Measurements from ENCODE around the gene SEC16B.
"Not testable (repeated sequence)": the region's sequence is repeated elsewhere in the genome, so short reads cannot be mapped to it uniquely, and the experiment has no call there.

SEC16B gene

GRCh38 chr1:177969825-177970371, at the start of gene SEC16B:
TSS of gene SEC16B (minus strand) at chr1:177970058. CDS start at chr1:177967981, 2,077 bp downstream.
- in situ Hi-C loops (cut with HindIII; ENCODE audit: low sequenced_read_pairs), result no loop called here

GRCh38 chr1:178019622-178020021, 49.8 kb upstream of the SEC16B start:
- in situ Hi-C loops (cut with HindIII; ENCODE audit: low sequenced_read_pairs), result no loop called here

GRCh38 chr1:178019208-178019607, 49.4 kb upstream of the SEC16B start:
- in situ Hi-C loops (cut with HindIII; ENCODE audit: low sequenced_read_pairs), result no loop called here

GRCh38 chr1:178017517-178017916, 47.7 kb upstream of the SEC16B start:
- in situ Hi-C loops (cut with HindIII; ENCODE audit: low sequenced_read_pairs), result no loop called here

GRCh38 chr1:178011864-178012503, 42.1 kb upstream of the SEC16B start:
- in situ Hi-C loops (cut with HindIII; ENCODE audit: low sequenced_read_pairs), result no loop called here

- in situ Hi-C loops (cut with HindIII; ENCODE audit: low sequenced_read_pairs), result no loop called here
Observed at GRCh38 chr1:178011465-178011828, 41.6 kb upstream of the SEC16B start.

GRCh38 chr1:178010674-178011464, 41.0 kb upstream of the SEC16B start:
- in situ Hi-C loops (cut with HindIII; ENCODE audit: low sequenced_read_pairs), result no loop called here

GRCh38 chr1:178006043-178006442, 36.2 kb upstream of the SEC16B start:
- in situ Hi-C loops (cut with HindIII; ENCODE audit: low sequenced_read_pairs), result no loop called here

GRCh38 chr1:178005450-178005849, 35.6 kb upstream of the SEC16B start:
- in situ Hi-C loops (cut with HindIII; ENCODE audit: low sequenced_read_pairs), result no loop called here

GRCh38 chr1:178004926-178005391, 35.1 kb upstream of the SEC16B start:
- in situ Hi-C loops (cut with HindIII; ENCODE audit: low sequenced_read_pairs), result no loop called here

- in situ Hi-C loops (cut with HindIII; ENCODE audit: low sequenced_read_pairs), result no loop called here
Observed at GRCh38 chr1:177998696-177999631, 29.1 kb upstream of the SEC16B start.

- in situ Hi-C loops (cut with HindIII; ENCODE audit: low sequenced_read_pairs), result no loop called here
Observed at GRCh38 chr1:177996957-177997356, 27.1 kb upstream of the SEC16B start.

GRCh38 chr1:177995369-177995768, 25.5 kb upstream of the SEC16B start:
- in situ Hi-C loops (cut with HindIII; ENCODE audit: low sequenced_read_pairs), result no loop called here

GRCh38 chr1:177986281-177986680, 16.4 kb upstream of the SEC16B start:
- in situ Hi-C loops (cut with HindIII; ENCODE audit: low sequenced_read_pairs), result not testable (repeated sequence)

GRCh38 chr1:177984761-177985160, 14.9 kb upstream of the SEC16B start:
- in situ Hi-C loops (cut with HindIII; ENCODE audit: low sequenced_read_pairs), result no loop called here

GRCh38 chr1:177984136-177984525, 14.3 kb upstream of the SEC16B start:
- in situ Hi-C loops (cut with HindIII; ENCODE audit: low sequenced_read_pairs), result no loop called here

GRCh38 chr1:177983482-177984135, 13.8 kb upstream of the SEC16B start:
- in situ Hi-C loops (cut with HindIII; ENCODE audit: low sequenced_read_pairs), result no loop called here

- in situ Hi-C loops (cut with HindIII; ENCODE audit: low sequenced_read_pairs), result no loop called here
Observed at GRCh38 chr1:177983077-177983476, 13.2 kb upstream of the SEC16B start.

- in situ Hi-C loops (cut with HindIII; ENCODE audit: low sequenced_read_pairs), result no loop called here
Observed at GRCh38 chr1:177981200-177981599, 11.3 kb upstream of the SEC16B start.

- in situ Hi-C loops (cut with HindIII; ENCODE audit: low sequenced_read_pairs), result no loop called here
Observed at GRCh38 chr1:177979272-177979671, 9.4 kb upstream of the SEC16B start.
